Measurements from ENCODE around the gene GCN1. TPM values are rescaled to one million over a fixed set of nuclear protein-coding genes. Genes with fewer than 3 reads are reported as not detected.

GCN1 gene
- total and polyA plus RNA-seq, 2 experiments from 2014 or later, result 28.2 to 197 TPM

GRCh38 chr12:120117961-120118320 is 76.6 kb downstream of the GCN1 start:
- peaks cover 27% of the 10 kb centered on the region for H3K4me1 ChIP-seq (ENCODE audit: insufficient read depth)
- H3K27me3 ChIP-seq, result no peaks in the 10 kb centered on the region
- TF ChIP-seq EZH2 (IDR thresholded peaks at IDR 0.05; ENCODE audit: borderline replicate concordance), result no peak
- TF ChIP-seq, protein P1, sequence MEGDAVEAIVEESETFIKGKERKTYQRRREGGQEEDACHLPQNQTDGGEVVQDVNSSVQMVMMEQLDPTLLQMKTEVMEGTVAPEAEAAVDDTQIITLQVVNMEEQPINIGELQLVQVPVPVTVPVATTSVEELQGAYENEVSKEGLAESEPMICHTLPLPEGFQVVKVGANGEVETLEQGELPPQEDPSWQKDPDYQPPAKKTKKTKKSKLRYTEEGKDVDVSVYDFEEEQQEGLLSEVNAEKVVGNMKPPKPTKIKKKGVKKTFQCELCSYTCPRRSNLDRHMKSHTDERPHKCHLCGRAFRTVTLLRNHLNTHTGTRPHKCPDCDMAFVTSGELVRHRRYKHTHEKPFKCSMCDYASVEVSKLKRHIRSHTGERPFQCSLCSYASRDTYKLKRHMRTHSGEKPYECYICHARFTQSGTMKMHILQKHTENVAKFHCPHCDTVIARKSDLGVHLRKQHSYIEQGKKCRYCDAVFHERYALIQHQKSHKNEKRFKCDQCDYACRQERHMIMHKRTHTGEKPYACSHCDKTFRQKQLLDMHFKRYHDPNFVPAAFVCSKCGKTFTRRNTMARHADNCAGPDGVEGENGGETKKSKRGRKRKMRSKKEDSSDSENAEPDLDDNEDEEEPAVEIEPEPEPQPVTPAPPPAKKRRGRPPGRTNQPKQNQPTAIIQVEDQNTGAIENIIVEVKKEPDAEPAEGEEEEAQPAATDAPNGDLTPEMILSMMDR (IDR thresholded peaks at IDR 0.05; ENCODE audit: poor library complexity), result no peak
- TF ChIP-seq EZH2phosphoT487 (IDR thresholded peaks at IDR 0.05; ENCODE audit: low read depth, severe bottlenecking, unreplicated experiment), result no peak
- H3K79me2 ChIP-seq, result peaks cover 39% of the 10 kb centered on the region
- WGBS (ENCODE audit: low lambda C conversion rate, missing lambda C conversion rate), result 34% methylated on average over 7 of the region's 7 CpGs
- H3K27ac ChIP-seq, result peak overlapping the region; percentile 90
- H2AFZ ChIP-seq, result peak overlapping the region; percentile 19
- no peaks in the 10 kb centered on the region for H3K36me3 ChIP-seq (replicated peaks; ENCODE audit: insufficient read depth, low read depth)
- H3K4me3 ChIP-seq, result peak overlapping the region; percentile 69
- H4K20me1 ChIP-seq (ENCODE audit: insufficient read depth, poor library complexity, severe bottlenecking), result peaks cover 12% of the 10 kb centered on the region
- no peaks in the 10 kb centered on the region for H3K9me3 ChIP-seq (ENCODE audit: low read depth)
- peak overlapping the region; percentile 94 for H3K4me2 ChIP-seq
- H3K9me2 ChIP-seq (replicated peaks; ENCODE audit: insufficient read depth), result no peaks in the 10 kb centered on the region
- no peak for DNase-seq (ENCODE audit: low spot score)

- Histone ChIP-seq H3K4me1 (ENCODE audit: insufficient read depth) (peaks cover 27% of the 10 kb centered on the region), H3K27ac (peak overlapping the region; percentile 90), H3K27me3 (no peaks in the 10 kb centered on the region), H4K20me1 (ENCODE audit: insufficient read depth, poor library complexity, severe bottlenecking) (peaks cover 20% of the 10 kb centered on the region), H3K79me2 (peaks cover 48% of the 10 kb centered on the region), H3K36me3 (replicated peaks; ENCODE audit: insufficient read depth, low read depth) (no peaks in the 10 kb centered on the region), H3K9me3 (ENCODE audit: low read depth) (no peaks in the 10 kb centered on the region), H2AFZ (peak overlapping the region; percentile 79), H3K9me2 (replicated peaks; ENCODE audit: insufficient read depth) (no peaks in the 10 kb centered on the region), H3K4me2 (peak overlapping the region; percentile 94), H3K4me3 (peak overlapping the region; percentile 87)
- WGBS (ENCODE audit: low lambda C conversion rate, missing lambda C conversion rate), result 2% methylated on average over 55 of the region's 91 CpGs
- DNase-seq (ENCODE audit: low spot score), result peak; percentile 97
- TF ChIP-seq, protein P1 (IDR thresholded peaks at IDR 0.05; ENCODE audit: poor library complexity), result no peak
- TF ChIP-seq EZH2phosphoT487 (IDR thresholded peaks at IDR 0.05; ENCODE audit: low read depth, severe bottlenecking, unreplicated experiment) (no peak), EZH2 (IDR thresholded peaks at IDR 0.05; ENCODE audit: borderline replicate concordance) (no peak)
These were observed 77.5 kb downstream of the GCN1 start for GRCh38 chr12:120116792-120117651.

- peaks cover 54% of the 10 kb centered on the region for H3K79me2 ChIP-seq
- no peaks in the 10 kb centered on the region for H3K36me3 ChIP-seq (replicated peaks; ENCODE audit: insufficient read depth, low read depth)
- H3K27ac ChIP-seq, result peak within 1 kb of the TSS; percentile 90
- TF ChIP-seq, protein P1 (IDR thresholded peaks at IDR 0.05; ENCODE audit: poor library complexity), result no peak
- H3K9me2 ChIP-seq (replicated peaks; ENCODE audit: insufficient read depth), result no peaks in the 10 kb centered on the region
- peaks cover 27% of the 10 kb centered on the region for H3K4me1 ChIP-seq (ENCODE audit: insufficient read depth)
- no peak for DNase-seq (ENCODE audit: low spot score)
- H3K27me3 ChIP-seq, result no peaks in the 10 kb centered on the region
- peak within 1 kb of the TSS; percentile 95 for H3K4me2 ChIP-seq
- H3K4me3 ChIP-seq, result peak within 1 kb of the TSS; percentile 87
- H3K9me3 ChIP-seq (ENCODE audit: low read depth), result no peaks in the 10 kb centered on the region
- 0% methylated on average over 9 of the region's 50 CpGs for WGBS (ENCODE audit: low lambda C conversion rate, missing lambda C conversion rate)
- peaks cover 26% of the 10 kb centered on the region for H4K20me1 ChIP-seq (ENCODE audit: insufficient read depth, poor library complexity, severe bottlenecking)
- peak within 1 kb of the TSS; percentile 79 for H2AFZ ChIP-seq
These were observed 78.1 kb downstream of the GCN1 start, which contains the start of gene RAB35 for GRCh38 chr12:120116441-120116791. Gene RAB35, minus strand, starts transcription at chr12:120116753. Its CDS starts 103 bp downstream, at chr12:120116650.
